RKO (cell line): Measurements from ENCODE around the gene SNCA.

Experiments used
- DNase-seq: peaks from one replicate; pipeline ENCODE4 v3.0.0-alpha.2; 2016; ENCODE audit warnings: low spot score

The SNCA gene

DNA sequence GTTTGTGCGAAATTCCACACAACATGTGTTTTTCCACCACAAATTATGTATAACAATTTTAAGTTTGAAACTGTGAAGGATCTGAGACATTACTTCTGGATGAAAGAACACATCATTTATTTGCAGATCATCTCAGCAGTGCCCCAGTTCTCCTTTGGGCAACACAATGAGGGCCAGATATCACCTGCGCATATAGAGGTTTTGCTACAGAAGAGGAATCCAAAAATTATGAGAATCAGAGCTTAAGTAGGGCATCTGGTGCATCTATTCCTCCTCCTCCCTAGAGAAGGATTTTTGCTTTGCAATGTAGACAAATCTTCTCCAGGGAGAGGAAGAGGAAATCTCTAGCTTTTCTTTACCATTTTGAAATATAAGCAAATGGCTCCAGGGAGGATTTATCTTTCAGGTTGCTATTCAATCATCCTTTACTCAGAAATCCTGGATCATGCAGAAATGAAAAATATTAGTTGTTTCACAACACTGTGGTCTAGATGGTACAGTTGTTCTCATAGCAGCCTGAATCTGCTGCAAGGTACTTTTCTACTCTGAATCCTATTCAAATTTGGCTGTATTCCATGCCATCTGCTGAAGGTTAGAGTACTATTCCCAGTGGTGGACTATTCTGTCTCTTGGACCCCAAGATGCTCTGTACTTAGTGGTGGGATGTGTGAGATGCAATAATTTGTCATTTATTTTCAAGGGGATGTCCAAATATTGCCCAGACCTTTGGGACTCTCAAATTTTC, 132.1 kb downstream of the SNCA start:
- DNase-seq, result no peak

DNA sequence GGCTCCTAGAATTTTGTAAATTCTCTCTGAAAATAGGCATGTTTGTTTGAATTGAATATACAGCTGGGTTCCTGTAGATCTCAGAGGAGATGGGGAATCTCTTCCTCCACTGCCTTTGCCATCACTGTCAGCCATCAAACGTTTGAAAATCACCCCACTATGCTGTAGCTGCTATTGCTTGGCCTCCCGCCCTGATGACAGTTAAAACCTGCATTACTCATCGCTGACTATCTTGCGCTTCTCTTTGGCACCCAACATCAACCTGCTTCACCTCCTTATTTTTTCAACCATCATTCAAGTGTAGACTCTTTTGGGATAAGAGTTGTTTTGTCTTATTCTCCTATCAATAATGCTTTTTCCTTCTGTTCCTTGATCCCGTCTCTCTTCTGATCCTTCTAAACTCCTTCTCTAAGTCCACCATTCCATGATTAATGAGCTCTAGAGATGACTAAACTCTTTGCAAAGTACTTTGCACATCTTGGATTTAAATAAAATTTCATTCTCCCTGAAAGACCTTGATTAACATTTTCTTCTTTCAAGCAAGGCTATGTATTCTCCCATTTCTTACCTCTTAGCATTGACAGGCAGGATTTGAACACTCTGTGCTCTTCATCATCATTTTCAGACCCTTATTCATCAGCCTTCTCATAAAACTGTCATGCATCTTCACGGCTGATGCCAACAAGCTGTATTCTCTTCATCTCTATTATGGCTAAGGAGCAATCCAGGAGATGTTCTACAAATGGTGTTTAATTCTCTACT, 133.0 kb downstream of the SNCA start:
- DNase-seq, result no peak

DNA sequence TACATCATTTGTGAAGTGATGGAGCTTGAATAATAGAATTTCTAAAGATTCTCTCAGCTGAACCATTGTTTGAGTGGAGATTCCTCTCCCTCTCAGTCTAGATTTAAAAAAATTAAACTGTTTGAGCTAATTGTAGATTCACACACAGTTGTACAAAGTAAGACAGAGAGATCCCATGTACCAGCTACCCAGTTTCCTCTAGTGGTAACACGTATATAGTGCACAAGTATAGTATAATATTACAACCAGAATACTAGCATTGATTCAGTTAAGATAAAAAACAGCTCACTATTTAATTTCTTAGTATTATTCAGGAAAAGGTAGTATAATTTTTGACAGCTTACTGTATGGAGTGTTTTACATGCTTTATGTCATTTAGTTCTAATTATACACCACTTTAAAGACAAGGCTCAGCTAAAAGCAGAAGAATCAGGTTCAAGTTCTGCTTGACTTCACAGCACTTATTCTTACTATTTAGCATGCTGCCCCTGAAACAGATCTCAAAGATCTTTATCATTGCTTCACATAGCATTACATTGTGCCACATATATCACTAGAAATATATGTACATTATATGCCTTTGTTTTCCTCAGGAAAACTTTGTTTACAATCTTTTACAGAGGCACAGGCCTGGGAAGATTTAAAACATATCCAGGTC, 136.1 kb downstream of the SNCA start:
- no peak for DNase-seq

DNA sequence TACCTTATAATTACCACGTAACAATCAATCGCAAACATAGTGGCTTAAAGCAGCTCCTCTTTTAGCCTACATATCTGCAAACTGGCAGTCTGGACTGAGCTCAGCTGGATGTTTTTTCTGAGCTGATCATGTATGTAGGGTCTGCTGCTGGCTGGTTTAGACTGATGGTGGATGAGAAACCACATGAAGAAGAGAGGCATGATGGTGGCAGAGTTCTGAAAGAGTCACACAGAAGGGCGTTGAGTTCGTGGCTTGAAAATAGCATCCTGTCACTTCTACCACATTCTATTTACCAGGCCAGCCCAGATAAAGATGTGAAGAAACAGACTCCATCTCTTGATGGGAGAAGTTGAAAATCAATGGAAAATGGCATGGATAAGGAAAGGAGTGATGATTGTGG, 151.3 kb downstream of the SNCA start:
- no peak for DNase-seq

DNA sequence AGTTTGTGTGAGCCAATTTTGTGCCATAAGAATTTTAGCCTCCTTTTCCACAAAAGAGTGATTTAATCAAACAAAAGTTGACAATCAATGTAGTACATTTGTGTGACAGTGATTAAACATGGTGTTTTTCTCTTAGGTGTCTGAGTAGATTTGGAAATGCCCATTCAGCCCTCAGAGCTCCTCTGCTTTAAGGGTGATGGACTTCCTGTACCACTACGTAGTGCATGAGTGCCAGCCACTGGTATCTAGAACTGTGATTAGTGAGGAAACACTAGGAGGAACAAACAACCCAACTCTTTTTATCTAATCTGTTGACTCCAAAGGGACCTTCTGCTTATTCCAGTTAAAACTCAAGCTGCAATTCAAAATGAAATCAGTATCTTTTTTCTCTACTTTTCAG, 151.7 kb downstream of the SNCA start:
- no peak for DNase-seq

DNA sequence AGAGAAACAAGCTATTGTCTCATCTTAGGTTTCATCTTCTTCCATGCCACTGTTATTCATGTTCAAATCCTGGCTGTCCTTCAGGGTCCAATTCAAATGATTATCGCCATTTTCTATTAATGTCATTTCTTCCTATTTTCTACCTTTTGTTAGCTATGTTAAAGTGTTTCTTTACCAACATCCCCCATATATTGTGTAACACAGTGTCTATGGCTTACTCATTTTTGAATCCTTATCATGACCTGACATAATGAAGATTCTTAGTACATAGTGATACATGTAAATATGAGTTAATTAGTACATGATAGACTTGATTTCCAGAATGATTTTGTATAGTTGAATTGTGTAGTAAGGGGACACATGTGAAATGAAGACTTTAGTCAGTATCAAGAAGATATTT, 152.4 kb downstream of the SNCA start:
- no peak for DNase-seq

DNA sequence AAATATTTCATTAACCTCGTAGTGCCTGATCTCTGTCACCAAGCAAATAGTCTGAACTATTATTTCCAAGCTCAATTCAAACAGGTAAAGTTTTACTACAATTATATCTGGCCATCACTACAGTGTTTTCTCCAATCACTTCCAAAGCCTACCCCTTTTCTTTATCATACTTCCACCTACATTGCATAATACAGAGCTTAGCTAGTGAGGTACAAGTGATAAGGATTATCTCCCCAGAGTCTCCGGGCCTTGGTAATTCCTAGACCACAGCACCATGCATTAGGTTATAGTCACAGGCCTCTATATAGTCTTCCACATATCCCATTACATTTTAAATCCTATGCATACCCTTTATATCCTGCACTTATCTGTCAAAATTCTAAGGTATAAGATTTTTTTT, 154.2 kb downstream of the SNCA start:
- DNase-seq, result no peak

DNA sequence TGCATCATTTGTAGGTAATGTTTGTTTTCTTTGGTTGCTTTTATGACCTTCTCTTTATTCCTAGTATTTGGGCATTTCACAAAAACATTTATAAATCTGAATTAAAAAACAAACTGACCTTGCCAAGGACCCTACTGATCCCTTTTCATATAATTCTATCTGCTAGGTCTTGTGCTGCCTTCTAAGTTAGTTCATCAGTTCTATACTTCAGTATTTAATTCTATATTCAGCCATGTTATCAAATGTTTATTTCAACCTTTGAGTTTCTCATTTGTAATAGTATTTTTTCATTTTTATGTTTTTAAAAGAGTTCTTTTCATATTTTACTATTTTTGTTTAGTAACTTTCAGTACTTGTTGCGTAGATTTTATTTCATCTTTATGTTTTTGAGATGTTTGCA, 155.3 kb downstream of the SNCA start:
- no peak for DNase-seq

DNA sequence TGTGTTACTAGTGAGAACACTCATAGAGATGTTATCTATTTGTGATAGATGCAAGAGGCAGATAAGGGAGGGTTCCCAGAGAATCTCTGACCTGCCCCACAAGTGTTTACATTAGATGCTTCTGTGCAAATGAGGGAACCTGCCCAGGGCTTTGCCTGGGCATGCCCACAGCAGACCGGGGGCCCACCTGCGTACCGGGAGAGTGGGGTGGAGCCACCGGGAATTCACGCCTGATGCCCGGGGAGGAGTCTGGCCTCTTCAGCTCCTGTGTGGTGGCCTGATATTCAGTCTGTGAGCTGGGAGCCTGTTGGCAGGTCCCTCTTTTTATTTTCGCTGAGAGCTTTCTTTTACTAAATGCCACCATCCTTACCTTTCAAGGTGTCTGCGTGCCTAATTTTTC, 155.7 kb downstream of the SNCA start:
- DNase-seq, result no peak

DNA sequence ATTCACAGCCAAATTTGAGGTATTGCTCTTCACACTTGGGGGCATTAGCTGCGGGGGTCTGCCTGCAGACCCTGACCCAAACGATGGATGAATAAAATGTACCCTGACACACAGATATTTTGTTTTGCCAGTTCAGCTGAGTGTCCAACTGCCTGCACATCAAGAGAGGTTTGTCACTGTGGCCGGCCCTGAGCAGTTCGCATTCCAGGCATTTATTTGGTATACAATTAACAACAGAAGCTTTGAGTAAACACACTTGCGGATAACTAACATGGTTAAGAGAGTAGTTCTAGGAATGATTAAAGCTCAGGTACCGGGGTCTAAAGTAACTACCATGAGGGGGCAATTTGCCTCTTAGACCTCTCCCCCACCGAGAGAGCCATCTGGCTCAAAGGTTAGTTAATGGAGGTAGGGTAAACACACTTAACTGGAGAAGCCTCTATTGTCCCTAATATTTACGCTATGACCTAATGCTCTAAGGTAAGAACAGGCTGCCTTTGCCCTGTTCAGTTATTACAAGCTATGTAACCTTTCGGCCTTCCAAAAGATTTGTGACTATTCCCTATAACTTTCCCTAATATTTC, 162.0 kb downstream of the SNCA start:
- no peak for DNase-seq
